GM19239 (cell line): ENCODE results near the gene ST6GALNAC2.
"Not testable (repeated sequence)": the region's sequence is repeated elsewhere in the genome, so short reads cannot be mapped to it uniquely, and the experiment has no call there.

ENCODE experiments used
- DNase-seq: peaks from one replicate; pipeline ENCODE4 v3.0.0; 2011; ENCODE audit warnings: low spot score; ENCODE audit not compliant: insufficient read length
- FAIRE-seq: peaks from 2 replicates; lab custom pipeline; 2011; peaks lifted over from hg19 to GRCh38; lab: Jason Lieb, UNC

ST6GALNAC2 gene

DNA sequence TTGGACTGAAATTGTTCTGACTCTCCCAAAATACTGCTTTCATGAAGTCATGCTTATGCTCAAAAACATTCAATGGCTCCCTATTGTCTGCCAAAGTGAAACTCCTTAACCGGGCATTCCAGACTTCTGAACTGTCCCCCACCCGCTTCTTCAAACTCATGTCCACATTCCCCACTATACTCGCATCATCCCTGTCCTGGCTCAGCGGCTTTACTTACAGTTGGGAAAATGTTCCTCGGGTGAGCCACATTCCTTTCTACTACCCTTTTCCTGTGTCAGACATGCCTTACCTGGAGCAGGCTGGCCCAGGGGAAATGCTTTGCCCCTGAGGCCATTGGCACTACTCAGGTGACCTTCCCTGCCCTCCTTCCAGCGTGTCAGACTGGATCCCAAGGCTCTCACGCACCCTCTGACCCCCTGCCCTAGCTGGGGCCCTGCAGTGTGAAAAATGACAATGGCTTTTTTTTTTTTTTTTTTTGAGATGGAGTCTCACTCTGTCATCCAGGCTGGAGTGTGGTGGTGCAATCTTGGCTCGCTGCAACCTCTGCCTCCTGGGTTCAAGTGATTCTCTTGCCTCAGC, 53.5 kb downstream of the ST6GALNAC2 start:
- no peak for FAIRE-seq
- no peak for DNase-seq

DNA sequence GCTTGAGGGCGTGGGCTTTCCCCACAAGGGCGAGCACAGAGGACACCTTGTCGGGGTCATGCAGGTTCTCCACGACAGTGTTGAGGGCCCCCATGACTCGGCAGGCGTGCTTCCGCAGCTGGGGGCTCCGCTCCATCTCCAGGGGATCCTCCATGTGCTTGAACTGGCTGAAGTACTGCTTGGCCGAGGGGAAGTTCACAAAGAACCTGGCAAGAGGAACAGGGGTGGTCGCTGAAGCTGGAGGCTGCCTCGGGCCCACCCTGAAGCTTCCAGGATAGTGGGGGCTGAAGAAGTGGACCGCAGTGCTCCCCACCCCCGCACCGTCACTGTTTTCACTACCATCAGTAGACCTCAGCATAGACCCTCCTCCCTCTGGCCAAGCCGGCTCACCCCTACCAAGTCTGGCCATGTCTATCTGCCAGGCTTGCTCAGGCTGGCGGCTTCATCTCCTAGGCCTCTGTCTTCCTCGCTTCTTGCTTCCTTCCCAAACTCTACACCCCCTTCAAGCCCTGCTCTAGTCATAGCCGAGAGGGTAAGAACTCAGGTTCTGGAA, 54.1 kb downstream of the ST6GALNAC2 start:
- FAIRE-seq = no peak

DNA sequence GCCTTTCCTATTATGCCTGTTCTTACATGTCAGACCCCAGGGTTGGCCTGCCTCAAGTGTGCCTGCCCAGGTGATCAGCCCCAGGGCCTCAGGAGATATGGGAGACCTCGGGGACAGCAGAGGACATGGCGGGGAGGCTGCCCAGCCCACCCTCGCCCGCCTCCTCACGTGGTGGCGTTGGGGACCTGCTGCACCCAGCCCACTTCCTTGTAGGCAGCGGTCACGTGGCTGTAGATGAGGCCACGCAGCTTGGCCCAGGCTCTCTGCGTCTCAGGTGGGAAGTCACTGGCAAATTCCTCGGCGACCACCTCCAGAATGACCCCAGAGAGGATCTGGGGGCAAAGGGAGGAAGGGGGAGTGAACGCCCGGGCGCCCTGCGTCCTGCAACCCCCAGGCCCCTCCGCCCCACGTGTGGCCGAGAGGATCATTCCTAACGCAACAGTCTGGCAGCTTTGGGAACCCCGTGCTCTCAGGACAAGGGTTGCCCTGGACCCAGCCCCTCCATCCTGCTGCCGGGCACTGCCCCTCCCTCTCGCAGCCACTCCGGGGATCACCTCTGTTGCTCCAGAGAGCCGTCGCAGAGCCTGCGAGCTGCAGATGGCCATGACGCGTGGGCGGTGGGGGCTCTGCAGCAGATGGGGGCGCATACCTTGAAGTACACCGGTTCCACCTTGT, 54.7 kb downstream of the ST6GALNAC2 start:
- FAIRE-seq (no peak), DNase-seq (no peak)

More for the DNA sequence above, 54.1 kb downstream of the ST6GALNAC2 start:
- no peak for DNase-seq

DNA sequence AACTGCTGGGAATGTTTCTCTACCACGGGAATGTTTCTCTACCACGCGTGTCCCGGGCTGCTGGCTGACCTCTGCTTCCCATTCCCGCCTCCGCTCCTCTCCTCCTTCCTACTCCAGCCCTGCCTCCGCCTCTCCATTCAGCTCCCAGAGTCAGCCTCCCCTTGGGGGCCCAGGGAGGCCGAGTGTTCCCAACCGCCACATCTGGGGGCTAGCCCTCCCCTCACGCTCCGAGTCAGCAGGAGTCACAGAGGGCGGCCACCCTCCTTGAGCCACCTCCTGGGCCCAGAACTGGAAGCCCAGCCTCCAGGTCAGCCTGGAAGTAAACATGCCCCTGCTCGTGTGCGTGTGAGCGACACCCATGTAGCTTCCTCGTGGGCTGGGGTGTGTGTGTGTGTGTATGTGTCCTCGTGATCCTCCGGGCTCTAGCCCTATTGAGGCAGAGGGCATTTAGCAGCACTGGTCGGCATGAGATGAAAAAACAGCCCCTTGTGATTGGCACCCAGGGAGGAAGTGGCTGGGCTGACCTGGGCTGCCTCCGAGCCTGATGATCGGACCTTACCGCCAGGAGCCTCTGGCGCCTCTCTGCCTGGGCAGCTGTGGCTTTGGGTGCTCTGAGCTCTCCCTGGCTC, 55.5 kb downstream of the ST6GALNAC2 start:
- no peak for DNase-seq
- FAIRE-seq = no peak

DNA sequence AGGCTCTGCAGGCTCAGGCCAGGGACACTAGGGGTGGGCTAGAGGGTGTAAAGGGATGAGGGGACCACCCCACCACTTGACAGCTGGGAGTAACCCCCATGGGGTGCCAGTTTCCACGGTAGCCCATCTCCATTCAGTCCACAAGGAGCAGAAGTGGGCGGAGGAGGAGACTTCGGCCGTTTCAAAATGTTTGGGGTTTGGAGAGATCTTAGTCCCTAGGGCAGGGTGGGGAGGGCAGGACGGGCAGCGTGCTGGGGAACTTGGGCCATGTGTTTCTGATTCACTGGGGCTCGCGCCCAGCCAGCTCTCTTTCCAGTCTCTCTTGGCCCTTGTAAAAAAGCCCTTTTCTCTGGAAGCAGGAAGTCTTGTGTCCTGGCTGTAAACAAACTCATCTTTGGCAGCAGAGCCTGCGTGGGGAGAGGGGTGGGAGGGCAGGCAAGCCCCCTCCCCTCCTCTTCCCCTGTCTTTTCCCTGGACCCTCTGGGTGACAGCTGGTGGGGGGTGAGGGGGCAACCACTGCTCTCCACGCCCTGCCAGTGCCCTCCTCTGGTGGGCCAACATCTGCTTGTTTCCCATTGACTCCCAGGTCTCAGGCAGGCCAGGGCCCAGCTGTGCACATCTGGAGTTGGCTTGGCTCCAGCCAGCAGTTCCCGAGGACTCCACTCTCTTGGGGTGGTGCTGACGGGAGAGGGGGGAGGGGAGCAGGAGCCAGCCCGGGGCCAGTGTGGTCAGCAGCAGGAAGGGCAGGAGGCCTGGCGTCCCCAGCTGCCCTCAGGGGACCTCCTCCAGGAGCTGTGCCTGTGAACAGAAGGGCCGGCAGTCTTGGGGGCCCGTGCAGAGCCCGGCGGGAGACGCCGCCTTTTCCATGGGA, 56.2 kb downstream of the ST6GALNAC2 start:
- DNase-seq (no peak), FAIRE-seq (no peak)

DNA sequence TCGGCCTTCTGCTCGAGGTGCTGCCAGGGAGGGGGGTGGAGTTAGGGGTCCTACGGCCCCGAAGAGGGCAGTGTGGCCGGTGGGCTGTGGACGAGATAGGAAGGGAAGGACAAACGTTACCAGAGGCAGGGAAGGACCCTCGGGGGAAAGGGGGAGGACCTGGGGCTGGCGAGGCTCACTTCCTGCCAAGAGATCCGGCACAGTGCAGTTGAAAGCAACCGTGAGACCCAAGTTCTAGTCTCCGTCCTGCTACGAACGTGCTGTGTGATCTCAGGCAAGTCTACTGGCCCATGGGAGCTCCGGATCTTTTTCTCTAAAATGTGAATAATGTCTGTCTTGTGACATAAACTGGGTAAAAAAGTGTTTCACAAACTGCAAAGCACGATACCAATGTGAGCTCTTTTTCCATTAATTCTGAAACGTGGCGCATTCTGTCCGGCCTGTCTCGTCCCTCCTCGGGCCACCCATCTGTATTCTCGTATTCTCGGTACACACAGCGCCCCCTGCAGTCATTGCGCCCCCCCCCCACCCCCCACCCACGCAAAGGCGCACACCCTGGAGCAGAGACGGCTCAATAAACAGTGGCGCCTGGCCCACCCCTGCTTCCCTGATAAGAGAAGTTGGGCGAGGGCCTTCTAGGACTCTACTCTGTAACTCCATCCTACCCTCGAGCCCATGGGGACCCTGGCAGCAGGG, 57.0 kb downstream of the ST6GALNAC2 start:
- FAIRE-seq (no peak), DNase-seq (no peak)

DNA sequence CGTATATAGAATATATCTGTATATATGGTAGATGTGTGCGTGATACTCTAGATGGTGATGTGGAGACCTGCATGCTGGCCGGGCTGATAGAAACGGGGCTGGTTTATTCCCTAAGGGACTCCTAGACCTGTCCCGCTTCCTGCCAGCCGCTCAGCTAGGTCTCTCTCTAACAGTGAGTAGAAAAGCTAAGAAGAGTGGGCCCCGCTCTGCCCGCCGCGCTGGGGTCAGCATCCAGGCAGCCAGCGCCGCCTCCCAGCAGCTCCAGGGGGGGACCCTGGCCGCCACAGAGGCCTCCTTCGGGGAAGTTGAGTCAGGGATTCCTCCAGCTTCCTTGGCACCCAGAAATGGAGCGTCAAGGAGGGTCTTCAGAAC, 57.5 kb downstream of the ST6GALNAC2 start:
- peak; percentile 47 for FAIRE-seq

DNA sequence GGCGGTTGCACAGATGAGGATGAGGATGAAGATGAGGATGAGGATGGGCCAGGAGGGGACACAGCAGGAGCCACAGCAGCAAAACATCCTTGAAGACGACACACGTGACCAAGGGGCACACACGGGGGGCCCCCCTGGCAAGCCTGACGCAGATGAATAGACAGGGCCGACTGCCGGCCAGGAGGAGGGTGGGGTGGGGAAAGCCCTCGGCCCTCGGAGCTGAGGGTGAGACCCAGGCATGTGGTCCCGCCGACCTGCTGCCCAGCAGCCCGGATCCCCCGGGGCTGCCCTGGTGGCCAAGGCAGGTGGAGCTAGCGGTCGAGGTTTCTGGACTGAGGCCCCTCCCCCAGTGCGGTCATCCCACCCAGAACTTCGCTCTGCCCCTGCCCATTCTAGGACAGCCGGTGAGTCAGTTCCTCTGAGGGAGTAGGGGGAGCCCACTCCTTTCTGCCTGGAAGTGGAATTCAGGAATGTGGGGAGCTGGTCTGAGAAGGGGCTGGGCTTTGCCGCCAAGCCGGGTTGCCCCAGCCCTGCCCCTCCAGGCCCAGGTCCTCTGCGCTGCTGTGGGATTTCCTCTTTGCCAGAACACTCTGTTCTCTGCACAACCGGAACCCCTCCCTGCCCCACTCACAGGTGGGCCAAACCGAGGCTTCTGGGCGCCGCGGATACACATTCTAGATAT, 58.1 kb downstream of the ST6GALNAC2 start:
- FAIRE-seq (no peak), DNase-seq (no peak)

More for the DNA sequence above, 57.5 kb downstream of the ST6GALNAC2 start:
- no peak for DNase-seq

DNA sequence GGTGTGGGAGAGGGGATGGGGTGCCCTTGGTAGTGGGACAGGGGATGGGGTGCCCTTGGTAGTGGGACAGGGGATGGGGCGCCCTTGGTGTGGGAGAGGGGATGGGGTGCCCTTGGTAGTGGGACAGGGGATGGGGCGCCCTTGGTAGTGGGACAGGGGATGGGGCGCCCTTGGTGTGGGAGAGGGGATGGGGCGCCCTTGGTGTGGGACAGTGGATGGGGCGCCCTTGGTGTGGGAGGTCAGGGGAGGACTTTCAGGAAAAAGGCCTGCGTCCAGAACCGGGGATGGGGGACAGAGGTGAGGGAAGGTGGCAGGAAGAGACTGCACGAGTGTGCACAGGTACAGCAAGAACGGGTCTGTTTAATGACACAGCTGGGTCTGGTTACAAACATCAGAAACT, 58.6 kb downstream of the ST6GALNAC2 start:
- not testable (repeated sequence) for DNase-seq, FAIRE-seq

DNA sequence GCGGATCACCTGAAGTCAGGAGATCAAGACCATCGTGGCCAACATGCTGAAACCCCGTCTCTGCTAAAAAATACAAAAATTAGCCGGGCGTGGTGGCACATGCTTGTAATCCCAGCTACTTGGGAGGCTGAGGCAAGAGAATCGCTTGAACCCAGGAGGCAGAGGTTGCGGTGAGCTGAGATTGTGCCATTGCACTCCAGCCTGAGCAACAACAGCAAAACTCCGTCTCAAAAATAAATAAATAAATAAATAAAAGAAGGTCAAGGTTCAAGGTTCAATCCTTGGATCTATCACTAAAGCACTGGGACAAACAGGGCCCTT, 60.2 kb downstream of the ST6GALNAC2 start:
- DNase-seq, FAIRE-seq: not testable (repeated sequence)

DNA sequence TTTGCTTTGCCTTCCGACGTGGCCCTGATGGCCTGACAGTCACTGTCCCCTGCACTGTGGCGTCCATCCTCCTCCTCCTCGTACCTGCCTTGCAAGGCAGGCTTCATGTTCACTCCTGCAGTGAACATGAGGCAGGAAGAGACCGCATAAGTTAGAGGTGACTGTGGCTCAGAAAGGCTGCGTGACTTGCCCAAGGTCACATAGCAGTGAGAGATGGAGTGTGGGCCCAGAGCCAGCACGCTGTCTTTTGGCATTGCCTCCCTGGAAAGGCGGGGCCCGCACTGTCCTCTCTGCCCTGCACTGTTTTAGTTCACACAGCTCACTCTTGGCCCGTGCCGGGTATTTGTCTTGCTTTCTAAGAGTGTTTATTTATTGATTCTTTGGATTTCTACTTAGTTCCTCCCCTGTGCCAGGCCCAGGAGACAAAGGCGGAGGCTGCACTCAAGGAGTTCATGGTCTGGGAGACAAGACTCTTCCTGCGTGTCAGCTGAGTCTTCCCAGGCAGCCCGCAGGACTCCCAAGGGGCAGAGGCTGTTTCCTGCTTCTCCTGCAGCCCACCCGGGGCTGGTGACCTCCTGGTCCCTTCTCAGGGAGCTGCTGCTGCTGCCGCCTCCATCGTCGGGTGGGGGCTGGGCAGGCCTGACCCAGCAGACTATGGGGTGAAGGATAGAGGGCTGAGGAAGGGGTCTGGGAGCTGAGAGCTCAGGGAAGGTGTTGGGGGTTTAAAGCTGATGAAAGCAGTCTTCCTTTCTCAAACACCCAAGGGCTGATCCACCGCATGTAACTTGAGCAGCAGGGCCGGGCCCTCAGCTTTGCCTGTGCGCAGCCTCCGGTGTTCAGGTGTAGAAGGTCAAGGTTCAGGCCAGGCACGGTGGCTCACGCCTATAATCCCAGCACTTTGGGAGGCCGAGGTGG, 60.8 kb downstream of the ST6GALNAC2 start:
- FAIRE-seq (no peak), DNase-seq (no peak)

DNA sequence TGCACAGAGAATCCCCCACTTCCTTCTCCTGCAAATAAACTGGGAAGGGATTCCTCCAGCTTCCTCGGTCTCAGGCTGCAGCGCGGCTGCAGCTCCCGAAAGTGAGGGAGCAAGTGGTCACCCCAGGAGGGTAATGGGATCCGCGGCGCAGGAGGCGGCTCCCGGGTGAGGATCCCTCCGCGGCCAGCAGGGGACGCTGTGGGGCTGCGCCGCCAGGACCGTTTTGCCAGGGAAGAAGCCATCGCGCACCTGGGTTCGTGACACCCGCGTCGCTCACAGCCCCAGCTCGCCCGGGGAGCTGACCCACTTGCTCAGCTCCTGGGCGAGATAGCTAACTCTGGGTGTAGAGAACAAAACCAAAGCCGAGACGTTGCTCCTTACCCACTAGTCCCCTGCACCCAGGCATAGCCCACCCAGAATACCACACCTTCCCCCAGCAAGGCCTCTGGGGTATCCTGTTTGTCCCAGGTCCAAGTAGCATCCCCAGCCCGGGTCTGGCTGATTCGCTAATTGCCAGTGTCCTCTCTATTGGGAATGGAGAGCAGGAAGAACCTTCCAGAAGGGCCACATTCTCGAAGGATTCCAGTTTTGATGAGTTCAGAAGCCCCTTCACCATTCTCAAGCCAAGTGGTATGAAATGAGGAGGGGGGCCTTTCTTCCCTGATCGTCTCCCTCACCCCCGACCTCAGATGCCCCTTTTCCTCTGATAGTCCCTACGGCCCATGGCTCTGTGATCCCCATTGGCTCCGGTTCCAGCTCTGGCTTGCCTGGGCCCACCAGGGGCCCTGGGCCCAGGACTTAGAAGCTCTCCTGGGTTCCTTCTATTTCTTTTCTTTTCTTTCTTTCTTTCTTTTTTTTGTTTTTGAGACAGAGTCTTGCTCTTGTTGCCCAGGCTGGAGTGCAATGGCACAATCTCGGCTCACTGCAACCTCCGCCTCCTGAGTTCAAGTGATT, 62.3 kb downstream of the ST6GALNAC2 start:
- FAIRE-seq = peak; percentile 11

DNA sequence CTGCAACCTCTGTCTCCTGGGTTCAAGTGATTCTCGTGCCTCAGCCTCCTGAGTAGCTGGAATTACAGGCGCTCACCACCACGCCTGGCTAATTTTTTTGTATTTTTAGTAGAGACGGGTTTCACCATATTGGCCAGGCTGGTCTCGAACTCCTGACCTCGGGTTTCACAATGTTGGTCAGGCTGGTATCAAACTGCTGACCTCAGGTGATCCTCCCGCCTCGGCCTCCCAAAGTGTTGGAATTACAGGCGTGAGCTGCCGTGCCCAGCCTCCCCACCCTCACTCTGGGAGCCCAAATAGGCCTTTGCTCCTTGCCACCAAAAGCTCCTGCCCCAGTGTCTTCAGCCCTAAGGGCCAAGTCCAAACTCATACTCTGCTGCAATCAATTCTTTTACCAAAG, 64.0 kb downstream of the ST6GALNAC2 start:
- DNase-seq, FAIRE-seq: not testable (repeated sequence)

More for the DNA sequence above, 62.3 kb downstream of the ST6GALNAC2 start:
- no peak for DNase-seq

DNA sequence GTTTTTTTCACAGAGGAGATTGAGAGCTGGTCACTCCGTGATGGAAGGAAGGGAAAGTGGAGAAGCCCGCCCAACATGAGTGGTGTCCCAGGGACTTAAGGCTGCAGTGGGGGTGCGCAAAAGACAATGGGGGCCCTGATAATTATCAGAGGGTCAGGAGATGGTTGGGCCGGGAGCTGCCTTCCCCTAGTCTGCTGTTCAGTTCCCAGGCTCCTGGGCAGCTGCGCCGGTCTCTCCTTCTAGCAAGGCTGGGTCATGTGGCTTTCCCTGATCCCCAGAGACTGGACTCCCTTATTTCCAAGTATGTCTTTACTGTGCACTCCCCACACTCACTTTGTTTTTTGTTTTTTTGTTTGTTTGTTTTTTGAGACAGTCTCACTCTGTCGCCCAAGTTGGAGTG, 64.4 kb downstream of the ST6GALNAC2 start:
- DNase-seq = no peak
- no peak for FAIRE-seq

DNA sequence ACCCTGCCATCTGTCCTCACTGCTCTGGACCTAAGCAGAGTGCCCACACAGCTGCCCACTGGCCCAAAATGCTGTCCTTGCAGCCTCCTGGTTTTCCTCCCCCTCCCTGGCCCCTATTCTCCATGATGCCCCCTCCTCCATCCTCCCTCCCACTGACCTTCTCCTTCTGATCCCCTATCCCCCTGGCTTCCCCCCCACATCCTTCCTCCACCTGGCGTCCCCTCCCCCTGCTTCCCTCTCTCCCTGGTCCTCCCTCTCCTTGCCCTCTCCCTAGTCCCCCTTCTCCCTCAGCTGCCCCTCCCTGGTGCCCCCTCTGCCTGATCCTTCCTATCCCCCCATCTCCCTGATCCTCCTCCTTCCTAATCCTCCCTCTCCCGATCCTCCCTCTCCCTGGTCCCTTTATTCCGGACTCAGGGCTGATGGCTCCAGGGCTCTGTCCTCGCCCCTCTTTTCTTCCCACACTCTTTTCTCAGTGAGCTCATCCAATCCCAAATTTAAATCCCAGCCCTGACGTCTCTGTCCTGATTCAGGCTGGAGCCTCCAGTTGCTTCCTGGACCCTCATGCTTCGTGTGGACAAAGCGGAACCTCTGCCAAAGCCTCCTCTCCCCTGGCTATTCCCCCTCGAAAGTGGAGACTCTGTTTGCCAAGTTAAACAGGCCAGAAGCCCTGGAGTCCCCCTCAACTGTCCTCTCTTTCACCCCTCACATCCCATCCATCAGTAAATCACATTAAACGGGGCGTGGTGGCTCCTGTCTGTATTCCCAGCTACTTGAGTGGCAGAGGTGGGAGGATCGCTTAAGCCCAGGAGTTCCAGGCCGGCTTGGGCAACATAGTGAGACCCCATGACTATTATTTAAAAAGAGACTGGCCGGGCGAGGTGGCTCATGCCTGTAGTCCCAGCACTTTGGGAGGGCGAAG, 66.4 kb downstream of the ST6GALNAC2 start:
- FAIRE-seq = no peak
- no peak for DNase-seq

DNA sequence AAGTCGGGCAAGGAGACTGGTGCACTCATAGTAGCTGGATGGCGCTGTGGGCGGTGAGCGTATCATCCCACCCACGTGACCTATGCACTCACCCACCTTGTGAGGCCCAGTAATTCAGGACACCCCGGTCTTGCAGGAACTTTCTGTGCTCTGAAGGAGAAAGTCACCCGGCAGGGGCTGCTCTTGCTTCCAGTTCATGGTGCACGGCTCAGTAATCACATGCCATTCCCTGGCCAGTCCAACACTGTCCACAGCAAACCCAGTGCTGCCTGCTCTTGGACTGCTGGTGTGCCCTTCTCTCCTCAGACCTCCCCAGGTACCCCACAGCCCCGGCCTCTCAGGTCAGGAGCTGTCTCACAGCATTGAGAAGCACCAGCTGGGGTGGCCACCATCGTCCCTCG, 68.0 kb downstream of the ST6GALNAC2 start:
- no peak for FAIRE-seq
- no peak for DNase-seq
